Measurements from ENCODE around the gene CUEDC2. TPM values are rescaled to one million over a fixed set of nuclear protein-coding genes. Genes with fewer than 3 reads are reported as not detected.

Gene CUEDC2
- total RNA-seq, 1 donor from 2014 or later, result 29.7 TPM

DNA sequence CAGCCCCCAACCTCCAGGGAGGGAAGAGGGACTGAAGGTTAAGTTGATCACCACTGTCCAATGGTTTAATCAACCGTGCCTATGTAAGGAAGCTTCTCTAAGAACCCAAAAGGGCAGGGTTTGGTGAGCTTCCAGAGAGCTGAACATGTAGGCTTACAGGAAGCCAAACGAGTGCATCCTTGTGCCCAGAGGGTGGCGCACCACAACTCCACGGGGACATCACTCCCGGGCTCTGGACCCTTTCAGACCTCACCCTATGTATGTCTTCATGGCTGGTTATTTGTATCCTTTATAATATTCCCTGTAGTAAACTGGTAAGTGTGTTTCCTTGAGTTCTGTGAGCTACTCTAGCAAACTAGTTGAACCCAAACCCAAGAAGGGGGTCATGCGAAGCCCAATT, 48.3 kb downstream of the CUEDC2 start:
- DNase-seq (ENCODE audit: low read depth) (no peak), FAIRE-seq (no peak)
- Histone ChIP-seq H3K4me3 (ENCODE audit: low read depth, low read length) (no peak overlapping the region), H3K27me3 (ENCODE audit: control insufficient read depth, insufficient read depth, low read length) (no peaks in the 10 kb centered on the region), H3K36me3 (ENCODE audit: control insufficient read depth, insufficient read depth, low read length) (peaks cover 28% of the 10 kb centered on the region)
- TF ChIP-seq CTCF (IDR thresholded peaks at IDR 0.05; ENCODE audit: insufficient read depth, low read length, severe bottlenecking), result peak; percentile 10

DNA sequence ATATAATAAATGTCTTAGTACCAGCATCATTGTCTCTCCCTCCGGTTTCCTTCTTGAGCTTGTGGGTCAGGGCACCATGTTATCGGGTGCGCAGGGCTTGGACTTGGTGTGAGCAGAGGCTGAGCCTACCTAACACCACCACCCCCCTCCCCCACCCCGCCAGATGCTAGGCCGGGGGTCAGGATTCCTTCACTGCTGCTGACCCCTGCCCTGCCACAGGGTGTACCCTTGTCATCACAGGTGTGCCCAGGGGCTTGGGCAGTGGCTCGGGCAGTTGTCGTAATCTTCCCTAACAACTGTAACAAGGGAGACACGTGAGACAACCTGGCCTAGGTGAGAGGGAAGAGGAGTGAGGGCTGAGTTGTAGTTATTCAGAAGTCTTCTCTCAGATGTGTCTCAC, 49.5 kb downstream of the CUEDC2 start:
- TF ChIP-seq CTCF (IDR thresholded peaks at IDR 0.05; ENCODE audit: insufficient read depth, low read length, severe bottlenecking), result no peak
- FAIRE-seq (peak; percentile 62), DNase-seq (ENCODE audit: low read depth) (no peak)
- Histone ChIP-seq H3K36me3 (ENCODE audit: control insufficient read depth, insufficient read depth, low read length) (peaks cover 29% of the 10 kb centered on the region), H3K27me3 (ENCODE audit: control insufficient read depth, insufficient read depth, low read length) (no peaks in the 10 kb centered on the region), H3K4me3 (ENCODE audit: low read depth, low read length) (no peak overlapping the region)

DNA sequence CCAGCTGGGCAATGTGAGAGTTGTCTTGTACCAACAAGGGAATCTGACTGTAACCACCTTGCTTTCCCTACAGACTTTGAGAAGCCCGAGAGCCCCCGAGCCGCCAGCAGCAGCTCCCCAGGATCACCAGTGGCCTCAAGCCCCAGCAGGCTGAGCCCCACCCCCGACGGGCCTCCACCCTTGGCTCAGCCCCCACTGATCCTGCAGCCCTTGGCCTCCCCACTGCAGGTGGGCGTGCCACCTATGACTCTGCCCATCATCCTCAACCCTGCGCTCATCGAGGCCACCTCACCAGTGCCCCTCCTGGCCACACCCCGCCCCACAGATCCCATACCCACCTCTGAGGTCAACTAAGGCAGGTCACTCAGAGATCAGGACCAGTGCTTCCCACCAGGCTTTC, 50.4 kb downstream of the CUEDC2 start:
- TF ChIP-seq CTCF (IDR thresholded peaks at IDR 0.05; ENCODE audit: insufficient read depth, low read length, severe bottlenecking), result no peak
- Histone ChIP-seq H3K27me3 (ENCODE audit: control insufficient read depth, insufficient read depth, low read length) (no peaks in the 10 kb centered on the region), H3K36me3 (ENCODE audit: control insufficient read depth, insufficient read depth, low read length) (peaks cover 29% of the 10 kb centered on the region), H3K4me3 (ENCODE audit: low read depth, low read length) (no peak overlapping the region)
- FAIRE-seq (no peak), DNase-seq (ENCODE audit: low read depth) (no peak)

- no peaks in the 10 kb centered on the region for H3K27me3 ChIP-seq (ENCODE audit: control insufficient read depth, insufficient read depth, low read length)
- H3K36me3 ChIP-seq (ENCODE audit: control insufficient read depth, insufficient read depth, low read length), result peaks cover 35% of the 10 kb centered on the region
- FAIRE-seq, result no peak
- no peak for TF ChIP-seq CTCF (IDR thresholded peaks at IDR 0.05; ENCODE audit: insufficient read depth, low read length, severe bottlenecking)
- DNase-seq (ENCODE audit: low read depth), result no peak
- H3K4me3 ChIP-seq (ENCODE audit: low read depth, low read length), result no peak overlapping the region
Observed at GRCh38 chr10:102379383-102379782, 53.0 kb downstream of the CUEDC2 start.

DNA sequence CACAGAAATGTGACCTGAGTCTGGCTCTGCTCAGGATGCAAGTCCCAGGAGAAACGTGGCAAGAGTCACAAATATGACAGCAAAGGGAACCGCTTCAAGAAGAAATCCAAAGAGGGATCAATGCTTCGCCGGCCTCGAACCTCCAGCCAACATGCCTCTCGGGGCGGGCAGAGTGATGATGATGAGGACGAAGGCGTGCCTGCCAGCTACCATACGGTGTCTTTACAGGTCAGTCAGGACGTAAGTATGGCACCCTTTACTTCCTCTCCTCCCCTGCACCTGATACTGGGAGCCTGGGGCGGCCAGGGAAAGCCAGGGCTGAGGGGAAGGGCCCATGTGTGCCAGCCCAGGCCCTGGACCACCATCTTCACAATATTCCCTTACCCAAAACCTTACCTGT, 55.5 kb downstream of the CUEDC2 start:
- Histone ChIP-seq H3K27me3 (ENCODE audit: control insufficient read depth, insufficient read depth, low read length) (no peaks in the 10 kb centered on the region), H3K36me3 (ENCODE audit: control insufficient read depth, insufficient read depth, low read length) (peaks cover 30% of the 10 kb centered on the region), H3K4me3 (ENCODE audit: low read depth, low read length) (no peak overlapping the region)
- DNase-seq (ENCODE audit: low read depth), result no peak
- no peak for FAIRE-seq
- no peak for TF ChIP-seq CTCF (IDR thresholded peaks at IDR 0.05; ENCODE audit: insufficient read depth, low read length, severe bottlenecking)

GRCh38 chr10:102375867-102376266, 56.5 kb downstream of the CUEDC2 start:
- no peaks in the 10 kb centered on the region for H3K27me3 ChIP-seq (ENCODE audit: control insufficient read depth, insufficient read depth, low read length)
- H3K4me3 ChIP-seq (ENCODE audit: low read depth, low read length), result no peak overlapping the region
- no peak for DNase-seq (ENCODE audit: low read depth)
- H3K36me3 ChIP-seq (ENCODE audit: control insufficient read depth, insufficient read depth, low read length), result peaks cover 26% of the 10 kb centered on the region
- TF ChIP-seq CTCF (IDR thresholded peaks at IDR 0.05; ENCODE audit: insufficient read depth, low read length, severe bottlenecking), result no peak
- FAIRE-seq, result no peak

Measured in bronchial epithelial cell (primary cell).